Stomach (tissue), 9 donors: ENCODE measurements around the gene C22orf23. TPM values are rescaled to one million over a fixed set of nuclear protein-coding genes. Genes with fewer than 3 reads are reported as not detected.
A peak's percentile ranks its signal among the peaks of the same experiment; 100 is the strongest.

Source experiments
- DNase-seq, 2 donors: peaks; one replicate each; pipeline versions ENCODE4 v3.0.0 to v3.0.0-alpha.2; 2013 to 2019
- H3K27ac ChIP-seq, 5 donors: fragments of 200-600 bp in 4 of 5; sonication (generic) in 4 of 5; one replicate each; pipeline ENCODE4 v1.5.1; 2013 to 2019; ENCODE audit warnings: mild to moderate bottlenecking in 1 of 5, moderate library complexity in 1 of 5
- H3K27me3 ChIP-seq, 3 donors: fragments of 200-600 bp; sonication (generic); one replicate each; pipeline ENCODE4 v1.5.1; 2017 to 2019; ENCODE audit warnings: mixed run types in 1 of 3
- H3K36me3 ChIP-seq, 4 donors: fragments of 200-600 bp; sonication (generic); 1 replicate in 3 of 4; 2 replicates in 1 of 4; pipeline ENCODE4 v1.5.1; 2016 to 2019
- H3K4me1 ChIP-seq, 4 donors: fragments of 200-600 bp; sonication (generic); one replicate each; pipeline ENCODE4 v1.5.1; 2016 to 2019
- H3K4me3 ChIP-seq, 4 donors: fragments of 200-600 bp; sonication (generic) in 3 of 4; one replicate each; pipeline ENCODE4 v1.5.1; 2016 to 2019; ENCODE audit warnings: mild to moderate bottlenecking in 1 of 4
- H3K9me3 ChIP-seq, 4 donors: fragments of 200-600 bp; sonication (generic); one replicate each; pipeline ENCODE4 v1.5.1; 2016 to 2019
- EP300 ChIP-seq: sonication (generic); formaldehyde crosslinking; IDR thresholded peaks from one replicate; pipeline ENCODE4 v1.6.1; 2017; ENCODE audit warnings: antibody characterized with exemption
- POLR2A ChIP-seq, 4 donors: fragments of 450-650 bp; IDR thresholded peaks; one replicate each; pipeline ENCODE4 v1.6.1; 2016; ENCODE audit warnings: antibody characterized with exemption in 4 of 4, control low read depth in 2 of 4, mild to moderate bottlenecking in 1 of 4, moderate library complexity in 1 of 4
- POLR2AphosphoS5 ChIP-seq, 3 donors: sonication (generic); formaldehyde crosslinking; IDR thresholded peaks; one replicate each; pipeline ENCODE4 v1.6.1; 2016; ENCODE audit warnings: antibody characterized with exemption in 3 of 3
- WGBS, 5 donors: extraction: QIAGEN DNeasy Blood & Tissue Kit in 3 of 5; methylation state at CpG; one replicate each; pipeline versions ENCODE4 v1.1.5 to v1.1.7; 2013 to 2018; 5-methylcytosine and 5-hydroxymethylcytosine counted together
- intact Hi-C: fragments of 100-400 bp; cut with DNase I; formaldehyde crosslinking; loops from one replicate; pipeline ENCODE4 v1.15.1; 2023; ENCODE audit warnings: low total_unique reads
- polyA plus RNA-seq, 3 donors: library from polyadenylated mRNA; stranded (reverse); fragments of 200-250 nt; gene quantifications; one replicate each; pipeline ENCODE4 v1.2.3, GENCODE V29; 2013
- total RNA-seq, 5 donors: library from RNA; depleted of rRNA; stranded (reverse); fragments of >200 nt; gene quantifications; one replicate each; pipeline versions ENCODE4 v1.1.0 to v1.2.3, GENCODE V29; 2014 to 2016
- TF ChIP-seq, protein P1 (sequence below), 7 experiments: fragments of 450-650 bp in 4 of 7; fragments of 200-600 bp in 3 of 7; sonication (generic) in 3 of 7; IDR thresholded peaks; one replicate each; pipeline ENCODE4 v1.5.1; 2016 to 2019; ENCODE audit warnings: antibody characterized with exemption in 7 of 7, control low read depth in 2 of 7, mild to moderate bottlenecking in 1 of 7
- donor health status: healthy with polysubstance abuse.
- donor health status: Bipolar disorder and iron deficiency.
- donor health status: healthy.

The C22orf23 gene
- total and polyA plus RNA-seq, 8 donors, result 0.18 to 1.2 (median 0.31) TPM; not detected in 5

DNA sequence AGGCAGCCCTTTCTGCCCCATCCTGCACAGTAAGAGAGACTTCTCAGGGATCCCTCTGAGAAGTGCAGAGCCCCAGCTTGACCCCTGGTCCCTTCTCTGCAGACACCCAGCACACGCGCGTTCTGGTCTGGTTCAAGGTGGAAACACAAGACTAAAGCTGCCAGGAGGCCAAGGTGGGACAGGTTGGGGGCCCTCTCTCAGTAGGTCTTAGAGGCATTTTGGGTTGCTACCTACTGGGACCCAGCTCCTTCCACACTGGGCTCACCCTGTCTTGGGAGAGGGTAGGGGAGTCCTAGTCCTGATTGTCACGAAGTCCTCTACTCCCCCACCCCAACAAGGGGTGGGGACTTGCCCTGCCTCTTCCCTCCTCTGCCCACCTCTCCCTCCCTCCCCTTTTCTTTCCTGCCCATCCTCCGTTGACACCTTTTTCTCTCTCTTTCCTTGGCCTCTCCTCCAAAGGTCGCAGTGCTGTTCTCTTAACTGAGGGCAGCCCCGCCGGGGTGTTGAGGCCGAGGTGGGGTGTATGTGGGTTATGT lies 31.7 kb upstream of the C22orf23 start:
- H3K27me3 ChIP-seq, result no peaks in the 10 kb centered on the region
- intact Hi-C loops, result no loop called here
- H3K27ac ChIP-seq, result no peak overlapping the region
- H3K4me3 ChIP-seq, result no peak overlapping the region
- WGBS, 5 donors, result 87 to 92% (median 89%) methylated on average over 9 of the region's 9 CpGs
- no peaks in the 10 kb centered on the region for H3K9me3 ChIP-seq
- DNase-seq, result no peak
- no peak for TF ChIP-seq POLR2A (IDR thresholded peaks at IDR 0.05)
- TF ChIP-seq, protein P1, sequence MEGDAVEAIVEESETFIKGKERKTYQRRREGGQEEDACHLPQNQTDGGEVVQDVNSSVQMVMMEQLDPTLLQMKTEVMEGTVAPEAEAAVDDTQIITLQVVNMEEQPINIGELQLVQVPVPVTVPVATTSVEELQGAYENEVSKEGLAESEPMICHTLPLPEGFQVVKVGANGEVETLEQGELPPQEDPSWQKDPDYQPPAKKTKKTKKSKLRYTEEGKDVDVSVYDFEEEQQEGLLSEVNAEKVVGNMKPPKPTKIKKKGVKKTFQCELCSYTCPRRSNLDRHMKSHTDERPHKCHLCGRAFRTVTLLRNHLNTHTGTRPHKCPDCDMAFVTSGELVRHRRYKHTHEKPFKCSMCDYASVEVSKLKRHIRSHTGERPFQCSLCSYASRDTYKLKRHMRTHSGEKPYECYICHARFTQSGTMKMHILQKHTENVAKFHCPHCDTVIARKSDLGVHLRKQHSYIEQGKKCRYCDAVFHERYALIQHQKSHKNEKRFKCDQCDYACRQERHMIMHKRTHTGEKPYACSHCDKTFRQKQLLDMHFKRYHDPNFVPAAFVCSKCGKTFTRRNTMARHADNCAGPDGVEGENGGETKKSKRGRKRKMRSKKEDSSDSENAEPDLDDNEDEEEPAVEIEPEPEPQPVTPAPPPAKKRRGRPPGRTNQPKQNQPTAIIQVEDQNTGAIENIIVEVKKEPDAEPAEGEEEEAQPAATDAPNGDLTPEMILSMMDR (IDR thresholded peaks at IDR 0.05), result no peak
- TF ChIP-seq EP300, result no peak
- no peak for TF ChIP-seq POLR2AphosphoS5 (IDR thresholded peaks at IDR 0.05)
- peaks cover 0 to 2% (median 0%) of the 10 kb centered on the region in 4 donors for H3K4me1 ChIP-seq
- peaks cover 0 to 31% (median 7%) of the 10 kb centered on the region in 4 donors for H3K36me3 ChIP-seq

DNA sequence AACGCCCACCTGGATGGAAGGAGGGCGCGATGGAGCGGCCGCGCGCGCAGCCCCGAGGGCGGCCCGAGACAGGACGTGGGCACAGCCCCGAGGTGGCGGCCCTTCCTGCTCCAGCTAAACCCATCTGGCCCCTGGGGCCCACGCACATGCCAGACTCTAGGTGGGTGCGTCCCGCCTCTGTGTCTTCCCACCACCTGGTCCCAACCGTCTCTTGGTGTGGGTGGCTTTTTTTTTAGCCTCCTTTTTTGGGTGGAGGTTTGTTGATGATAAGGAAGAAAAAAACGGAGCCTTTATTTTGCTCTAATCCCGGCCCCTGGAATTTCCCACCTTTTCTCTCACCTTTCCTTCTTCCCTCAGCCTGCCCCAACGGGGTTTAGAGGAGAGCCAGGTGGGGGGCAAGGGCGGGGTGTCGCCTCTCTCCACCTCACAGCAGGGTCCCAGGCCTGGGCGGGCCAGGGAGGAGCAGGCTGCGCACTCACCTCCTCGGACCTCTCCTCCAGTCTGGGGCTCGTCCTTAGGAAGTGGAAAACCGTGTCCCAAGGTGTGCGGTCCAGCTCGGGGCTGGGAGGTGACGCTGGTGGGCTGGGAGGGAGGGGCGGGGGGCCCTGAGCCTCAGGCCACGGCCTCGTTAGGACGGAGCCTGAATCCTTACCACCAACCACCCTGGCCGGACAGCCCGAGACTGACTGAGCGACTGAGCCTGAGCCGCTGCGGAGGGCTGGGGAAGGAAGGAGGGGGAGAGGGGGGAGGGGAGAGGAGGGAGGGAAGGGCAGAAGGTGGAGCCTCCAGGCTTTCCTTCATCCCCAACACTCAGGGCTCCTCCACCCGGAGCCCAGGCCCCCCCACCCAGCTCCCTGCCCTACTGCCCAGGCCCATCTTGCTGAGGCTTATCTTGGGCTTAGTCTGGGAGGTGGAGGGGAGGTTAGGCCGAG lies 30.7 kb upstream of the C22orf23 start, which contains the start of gene SOX10:
Gene SOX10 (minus strand): TSS at position 696 of the 932 bp plus-strand sequence. CDS start 771 bp downstream, outside the sequence.
- intact Hi-C loops, result no loop called here
- 73 to 82% (median 77%) methylated on average over 25 to 42 of the region's 42 CpGs for WGBS, 5 donors
- H3K4me3 ChIP-seq, result peak within 1 kb of the TSS in 3 of 4 donors; percentile 8 to 21 (median 12)

DNA sequence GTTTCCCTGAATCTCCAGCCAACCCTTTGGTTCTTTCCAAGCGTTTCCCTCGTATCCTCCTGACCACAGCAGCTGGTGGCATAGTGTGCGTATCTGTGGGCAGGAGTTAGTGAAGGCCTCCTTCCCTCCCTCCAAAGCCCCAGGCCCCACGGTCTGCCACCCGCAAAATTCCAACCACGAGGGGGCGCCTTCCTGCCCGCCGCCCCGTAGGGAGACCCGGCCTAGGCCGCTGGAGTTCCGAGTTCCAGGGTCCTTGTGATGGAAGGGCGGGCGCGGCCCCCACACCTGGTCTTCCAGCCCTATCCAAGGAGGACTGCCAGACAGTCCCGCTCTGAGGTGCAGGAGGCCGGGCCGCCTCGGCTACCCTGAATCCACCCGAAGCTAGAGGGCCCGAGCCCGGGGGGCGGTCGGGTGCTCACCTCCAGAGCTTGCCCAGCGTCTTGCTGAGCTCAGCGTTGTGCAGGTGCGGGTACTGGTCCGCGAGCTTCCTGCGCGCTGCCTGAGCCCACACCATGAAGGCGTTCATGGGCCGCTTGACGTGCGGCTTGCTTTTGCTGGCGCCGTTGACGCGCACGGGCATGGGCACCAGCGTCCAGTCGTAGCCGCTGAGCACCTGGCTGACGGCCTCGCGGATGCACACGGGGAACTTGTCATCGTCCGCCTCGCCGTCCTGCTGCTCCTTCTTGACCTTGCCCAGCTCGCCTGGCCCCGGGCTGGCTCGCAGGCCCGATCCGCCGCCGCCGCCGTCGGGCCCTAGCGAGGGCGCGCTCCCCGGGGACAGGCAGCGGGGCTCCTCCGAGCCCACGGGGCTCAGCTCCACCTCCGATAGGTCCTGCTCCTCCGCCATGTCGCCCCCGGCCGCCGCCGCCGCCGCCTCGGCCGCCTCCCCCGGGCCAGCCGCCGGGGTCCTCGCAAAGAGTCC lies 29.8 kb upstream of the C22orf23 start:
- H3K27ac ChIP-seq, result peak overlapping the region in 1 of 5 donors; percentile 34
- no peaks in the 10 kb centered on the region for H3K9me3 ChIP-seq
- H3K4me3 ChIP-seq, result peak overlapping the region in 3 of 4 donors; percentile 8 to 21 (median 12)
- intact Hi-C loops, result no loop called here
- H3K27me3 ChIP-seq, result no peaks in the 10 kb centered on the region
- peaks cover 0 to 39% (median 7%) of the 10 kb centered on the region in 4 donors for H3K36me3 ChIP-seq
- WGBS, 5 donors, result 62 to 71% (median 66%) methylated on average over 58 to 84 of the region's 84 CpGs
- no peaks in the 10 kb centered on the region for H3K4me1 ChIP-seq
- DNase-seq, result peak in 1 of 2 donors; percentile 44
- no peak for TF ChIP-seq EP300
- TF ChIP-seq, protein P1 (IDR thresholded peaks at IDR 0.05), result no peak
- no peak for TF ChIP-seq POLR2AphosphoS5 (IDR thresholded peaks at IDR 0.05)
- TF ChIP-seq POLR2A (IDR thresholded peaks at IDR 0.05), result no peak

More for the DNA sequence above, 30.7 kb upstream of the C22orf23 start, which contains the start of gene SOX10:
- peaks cover 0 to 39% (median 7%) of the 10 kb centered on the region in 4 donors for H3K36me3 ChIP-seq
- H3K9me3 ChIP-seq, result no peaks in the 10 kb centered on the region
- no peaks in the 10 kb centered on the region for H3K27me3 ChIP-seq
- peak within 1 kb of the TSS in 1 of 5 donors; percentile 34 for H3K27ac ChIP-seq
- TF ChIP-seq, protein P1 (IDR thresholded peaks at IDR 0.05), result no peak
- no peak for TF ChIP-seq POLR2AphosphoS5 (IDR thresholded peaks at IDR 0.05)
- TF ChIP-seq EP300, result no peak
- no peak for TF ChIP-seq POLR2A (IDR thresholded peaks at IDR 0.05)
- DNase-seq, result peak in 1 of 2 donors; percentile 49
- no peaks in the 10 kb centered on the region for H3K4me1 ChIP-seq
